GM18502 (cell line): Measurements from ENCODE around the gene SLC25A22.

Experiments
- ATAC-seq: cut with Tn5 transposase; IDR thresholded peaks from one replicate; pipeline ENCODE4 v1.9.1; 2021; ENCODE audit warnings: mild to moderate bottlenecking; ENCODE audit not compliant: unreplicated experiment, poor library complexity

Gene SLC25A22

GRCh38 chr11:808427-809286, 10.6 kb upstream of the SLC25A22 start:
- no peak for ATAC-seq

GRCh38 chr11:804599-804964, 6.5 kb upstream of the SLC25A22 start:
- ATAC-seq: no peak

GRCh38 chr11:803770-804598, 5.9 kb upstream of the SLC25A22 start:
- ATAC-seq: no peak

- no peak for ATAC-seq
These were observed 5.3 kb upstream of the SLC25A22 start for GRCh38 chr11:803467-803742.

- ATAC-seq: no peak
These were observed 4.8 kb upstream of the SLC25A22 start for GRCh38 chr11:802693-803466.

DNA sequence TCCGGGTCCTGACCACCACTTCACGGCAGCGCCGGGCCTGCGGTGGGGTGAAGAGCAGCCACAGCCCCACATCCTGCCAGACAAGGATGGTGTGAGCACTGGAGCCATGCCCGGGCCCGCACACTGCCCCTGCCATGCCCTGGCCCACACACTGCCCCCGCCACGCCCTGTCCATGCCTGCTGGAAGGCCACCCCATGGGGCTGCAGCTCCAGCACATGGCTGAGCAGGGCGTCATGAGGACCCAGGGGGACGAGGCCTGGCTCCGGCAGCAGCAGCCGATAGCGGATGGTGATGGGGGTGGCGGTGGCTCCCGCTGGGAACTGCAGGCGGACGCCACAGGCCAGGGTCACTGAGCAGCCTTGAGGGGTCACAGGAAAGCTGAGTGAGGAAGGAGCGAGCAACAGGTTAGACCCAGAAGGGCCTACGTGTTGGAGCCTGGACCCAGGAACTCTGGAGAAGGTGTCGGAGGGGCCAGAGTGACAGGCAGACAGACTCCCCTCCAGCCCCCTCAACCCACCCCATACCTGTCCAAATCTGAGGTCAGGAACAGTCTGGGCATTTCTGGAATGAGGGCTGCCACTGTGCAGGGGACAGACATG, 4.0 kb upstream of the SLC25A22 start:
- ATAC-seq: no peak

DNA sequence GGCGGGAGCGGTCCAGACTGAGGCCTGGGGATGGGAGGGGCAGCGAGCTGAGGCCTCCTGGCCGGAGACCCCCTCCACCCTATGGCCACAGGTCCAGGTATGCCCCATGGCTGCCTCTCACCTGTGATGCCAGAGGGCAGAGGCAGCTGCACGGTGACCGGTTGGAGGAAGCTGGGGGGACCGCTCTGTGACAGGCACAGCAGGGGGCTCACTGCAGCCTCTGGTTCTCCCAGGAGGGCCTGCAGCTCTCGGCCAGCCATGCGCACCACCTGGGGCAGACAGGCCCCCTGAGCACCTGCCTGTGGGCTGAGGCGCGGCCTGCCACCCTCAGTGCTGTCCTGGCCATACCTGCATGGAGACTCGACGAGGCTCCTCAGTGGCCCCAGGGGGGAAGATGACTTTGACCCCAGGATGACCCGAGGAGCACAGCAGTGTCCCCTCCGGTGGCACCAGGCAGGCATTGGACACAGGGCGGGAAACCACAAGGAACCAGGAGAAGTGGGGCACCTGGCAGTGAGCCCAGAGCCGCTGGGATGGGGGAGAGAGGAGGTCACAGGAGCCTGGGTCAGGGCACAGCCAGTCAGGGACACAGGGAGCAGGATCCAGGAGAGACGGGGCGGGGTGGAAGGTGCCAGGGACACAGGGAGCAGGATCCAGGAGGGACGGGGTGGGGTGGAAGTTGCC, 3.2 kb upstream of the SLC25A22 start:
- ATAC-seq: no peak

DNA sequence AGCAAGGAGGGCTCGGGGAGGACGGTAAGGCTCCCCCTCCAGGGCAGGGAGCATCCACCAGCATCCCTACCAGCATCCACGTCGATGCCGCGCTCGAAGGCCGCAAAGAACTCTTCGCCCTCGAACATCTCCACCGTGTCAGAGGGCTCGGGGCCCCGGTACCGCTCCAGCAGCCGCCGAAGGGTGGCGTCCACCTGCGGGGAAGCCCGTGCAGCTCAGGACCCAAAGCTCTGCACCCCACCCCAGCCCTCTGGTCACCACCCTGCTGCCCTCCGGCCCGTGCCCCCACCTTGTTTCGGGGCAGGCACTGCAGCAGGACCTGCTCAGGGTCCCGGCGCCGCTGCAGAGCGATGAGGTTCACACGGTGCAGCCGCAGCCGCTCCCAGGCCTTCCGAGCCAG, 2.4 kb upstream of the SLC25A22 start:
- ATAC-seq: no peak

DNA sequence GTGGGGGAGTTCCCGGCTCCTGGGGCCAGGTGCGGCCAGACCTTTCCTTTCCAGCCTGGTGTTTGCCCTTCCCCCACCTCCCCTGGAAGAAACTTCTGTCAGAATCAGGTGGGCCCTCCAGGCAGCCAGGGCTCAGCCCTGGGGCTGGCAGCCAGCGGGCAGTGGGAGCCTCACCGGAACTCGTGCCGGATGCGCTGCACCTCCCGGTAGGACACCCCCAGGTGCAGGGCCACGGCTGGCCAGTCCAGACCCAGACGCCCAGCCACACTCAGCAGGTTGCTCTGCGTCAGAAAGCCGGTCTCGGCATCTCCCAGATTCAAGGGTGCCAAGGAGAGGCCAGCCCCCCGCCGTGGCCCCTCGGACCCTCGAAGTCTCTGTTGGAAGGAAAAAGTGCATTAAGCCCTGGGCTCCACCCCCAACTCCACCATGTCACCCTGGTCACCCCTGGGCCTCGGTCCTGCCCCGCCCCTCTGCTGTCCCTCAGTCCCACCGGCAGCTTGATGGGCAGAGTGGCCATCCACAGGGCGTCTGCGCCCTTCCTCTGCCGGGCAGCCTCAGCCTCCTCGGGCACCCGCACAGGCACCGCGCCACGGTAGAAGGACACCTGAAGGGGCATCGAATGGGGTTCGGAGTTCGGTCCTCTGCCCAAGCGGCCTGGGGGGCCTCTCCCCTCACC, 1.7 kb upstream of the SLC25A22 start:
- no peak for ATAC-seq

- ATAC-seq: peak; percentile 47
These were observed 587 bp downstream of the SLC25A22 start for GRCh38 chr11:797296-798092.

DNA sequence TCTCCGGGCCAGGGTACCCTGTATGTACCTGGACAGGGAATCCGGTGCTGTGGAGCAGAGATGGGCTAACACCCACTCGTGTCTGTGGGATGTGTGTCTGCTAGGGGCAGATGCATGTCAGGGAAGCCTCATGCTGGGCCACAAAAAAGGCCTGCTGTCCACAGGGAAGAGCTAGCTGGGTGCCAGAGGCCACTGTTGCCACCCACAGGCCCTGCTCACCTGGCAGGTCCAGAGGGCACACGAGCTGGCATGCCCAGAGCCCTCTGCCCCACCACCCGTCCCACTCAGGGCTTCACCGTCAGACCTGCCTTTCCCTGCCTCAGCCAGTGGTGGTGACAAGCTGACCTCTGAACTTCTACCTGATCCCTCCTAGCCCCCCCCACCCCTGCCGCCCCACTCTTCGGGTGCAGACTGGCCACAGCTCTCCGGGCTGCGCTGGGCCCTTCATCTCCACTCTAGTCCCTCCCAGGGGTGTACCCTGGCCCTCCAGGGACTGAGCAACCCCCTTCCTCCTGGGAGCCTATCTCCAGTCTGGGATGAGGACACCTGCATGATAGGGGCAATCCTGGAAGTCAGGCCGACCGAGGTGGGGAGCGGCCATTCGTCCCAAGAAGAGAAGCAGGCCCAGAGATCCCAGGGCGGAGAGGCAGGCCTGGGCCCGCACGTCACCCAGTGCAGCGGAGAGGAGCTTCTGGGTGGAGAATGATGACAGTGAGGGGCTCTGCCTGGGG, 1.4 kb downstream of the SLC25A22 start:
- ATAC-seq: no peak

DNA sequence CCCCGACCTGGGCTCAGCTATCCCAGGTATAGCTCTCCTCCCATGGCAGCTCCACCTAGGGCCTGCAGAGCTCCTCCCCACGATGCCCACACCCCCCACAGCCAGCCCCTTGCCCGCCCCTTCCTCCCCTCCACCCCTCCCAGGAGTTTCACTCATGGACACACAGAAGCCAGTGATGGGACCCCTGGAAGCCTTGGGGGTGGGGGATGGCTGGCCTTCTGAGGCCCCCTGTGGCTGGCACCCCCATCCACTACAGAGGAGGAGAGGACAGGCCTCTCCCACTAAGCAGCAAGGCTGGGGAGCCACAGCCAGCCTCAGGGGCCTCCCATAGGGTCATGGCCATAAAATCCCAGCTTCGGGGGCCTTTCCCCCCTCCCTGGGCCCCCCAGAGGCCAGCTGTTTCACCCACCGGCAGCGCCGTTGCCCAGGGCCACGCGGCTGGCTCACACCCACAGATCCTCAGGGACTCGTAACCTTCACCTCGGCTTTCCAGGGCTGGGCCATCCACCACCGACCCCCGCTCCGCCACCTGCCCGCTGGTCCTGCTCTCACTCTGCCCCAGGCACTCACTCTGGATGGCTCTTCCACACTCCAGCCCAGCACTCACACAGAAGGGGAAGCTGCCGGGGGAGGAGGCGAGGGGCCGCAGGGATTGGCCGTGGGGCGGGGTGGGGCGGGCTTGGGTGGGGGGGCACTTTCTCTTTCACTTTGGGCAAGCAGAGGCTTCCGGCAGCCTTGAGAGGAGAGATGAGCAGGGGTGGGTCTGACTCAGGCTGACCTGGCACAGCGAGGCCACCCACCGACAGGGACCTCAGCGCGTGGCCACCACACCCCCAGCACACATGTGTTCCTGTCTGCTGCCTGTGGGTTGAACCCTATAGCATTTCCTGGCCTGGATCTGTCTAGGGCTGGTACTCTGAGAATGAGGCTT, 2.2 kb downstream of the SLC25A22 start:
- peak; percentile 30 for ATAC-seq

DNA sequence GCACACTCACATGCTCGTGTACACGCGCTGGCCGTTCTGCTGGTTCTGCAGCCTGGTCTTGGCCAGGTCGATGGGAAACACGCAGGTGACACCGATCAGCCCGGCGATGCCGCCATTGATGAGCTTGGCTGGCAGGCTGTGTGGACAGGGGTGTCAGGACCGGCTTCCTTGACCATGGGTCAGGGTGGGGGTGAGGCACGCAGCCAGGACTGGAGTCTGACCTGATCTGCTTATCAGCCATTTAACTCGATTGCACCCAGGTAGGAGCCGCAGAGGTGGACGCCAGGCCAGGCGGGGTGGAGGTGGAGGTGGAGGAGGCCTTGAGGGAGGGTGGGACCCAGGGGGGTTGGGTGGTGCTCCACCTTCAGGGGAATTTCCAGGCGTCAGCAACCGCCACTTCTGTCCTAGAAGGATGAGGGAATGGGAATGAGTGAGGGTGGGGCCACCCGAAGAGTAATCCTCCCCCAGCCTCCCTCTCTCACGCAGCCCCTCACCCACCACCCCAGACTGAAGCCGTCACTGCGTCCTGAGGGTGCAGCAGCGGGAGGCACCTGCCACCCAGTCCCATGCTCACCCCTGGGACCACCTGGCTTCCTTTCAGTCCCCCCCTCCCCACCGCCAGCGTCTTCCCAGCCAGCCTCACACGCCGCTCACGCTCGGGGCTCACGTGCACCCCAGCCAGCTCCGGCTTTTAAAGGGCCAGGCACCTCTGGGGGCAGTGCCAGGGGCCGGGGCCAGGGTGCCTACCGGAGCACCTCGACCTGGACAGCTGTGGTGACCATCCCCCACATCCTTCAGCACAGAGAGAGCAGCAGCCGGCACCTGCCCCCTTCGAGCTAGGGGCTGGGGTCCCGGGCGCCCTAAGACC, 3.1 kb downstream of the SLC25A22 start:
- ATAC-seq: no peak

GRCh38 chr11:794013-794765, 3.9 kb downstream of the SLC25A22 start:
- ATAC-seq: no peak

- ATAC-seq: no peak
These were observed 4.5 kb downstream of the SLC25A22 start for GRCh38 chr11:793556-793955.
